Measurements from ENCODE around the gene INPP4B.

Gene INPP4B

DNA sequence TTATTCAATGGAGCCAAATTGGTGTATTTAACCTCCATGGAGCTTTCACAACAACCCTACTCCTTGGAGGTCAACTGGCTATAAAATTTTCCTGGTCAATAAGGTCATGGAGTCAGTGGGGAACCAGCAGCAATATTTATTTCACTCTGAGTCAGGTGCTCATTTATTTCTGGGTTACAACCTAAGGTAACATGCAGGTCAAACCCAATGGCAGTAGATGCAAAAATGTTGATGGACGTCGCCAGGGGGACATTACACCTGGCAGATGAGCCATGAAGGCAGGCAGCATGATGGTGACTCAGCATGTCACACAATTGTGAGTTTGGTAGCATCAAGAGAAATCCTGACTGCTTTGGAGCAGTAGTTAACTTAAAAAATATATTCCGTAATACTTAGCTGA is 695.6 kb downstream of the INPP4B start:
- Histone ChIP-seq H2AFZ (ENCODE audit: low read length) (no peak overlapping the region), H3K18ac (ENCODE audit: low read length) (no peak overlapping the region), H2BK15ac (ENCODE audit: low read length) (no peak overlapping the region), H4K91ac (ENCODE audit: low read depth, low read length, poor library complexity) (no peak overlapping the region), H3K9me3 (replicated peaks in 1 of 2; ENCODE audit: control insufficient read depth in 2 of 2, insufficient read depth in 1 of 2, low read depth in 1 of 2, low read length in 2 of 2) (no peaks in the 10 kb centered on the region), H3K79me1 (ENCODE audit: low read depth, low read length) (no peaks in the 10 kb centered on the region), H4K8ac (ENCODE audit: low read depth, low read length) (no peak overlapping the region), H3K4me2 (ENCODE audit: insufficient read depth, low read length, poor library complexity, severe bottlenecking) (no peak overlapping the region), H3K36me3 (replicated peaks in 1 of 2; ENCODE audit: control insufficient read depth in 2 of 2, insufficient read depth in 2 of 2, low read length in 2 of 2) (no peaks in the 10 kb centered on the region), H2AK5ac (ENCODE audit: low read depth, low read length) (no peak overlapping the region), H3K4me1 (ENCODE audit: control insufficient read depth in 2 of 2, insufficient read depth in 1 of 2, low read depth in 1 of 2, low read length in 2 of 2) (no peaks in the 10 kb centered on the region), H3K27me3 (ENCODE audit: control insufficient read depth in 3 of 3, insufficient read depth in 3 of 3, low read depth in 1 of 3, low read length in 3 of 3) (no peaks in the 10 kb centered on the region), H2BK5ac (ENCODE audit: low read length) (no peak overlapping the region), H3K4me3 (ENCODE audit: low read length in 2 of 2) (no peak overlapping the region), H3K9ac (ENCODE audit: low read depth, low read length, poor library complexity) (no peak overlapping the region), H3K27ac (replicated peaks; ENCODE audit: low read length) (no peak overlapping the region), H3K14ac (ENCODE audit: low read length) (no peak overlapping the region), H3K4ac (ENCODE audit: low read length) (no peak overlapping the region), H3K23ac (ENCODE audit: low read depth, low read length, poor library complexity) (no peak overlapping the region), H2BK12ac (ENCODE audit: low read length) (no peak overlapping the region), H2BK120ac (ENCODE audit: low read depth, low read length) (no peak overlapping the region)
- no peak for DNase-seq (ENCODE audit: low spot score)
- WGBS, 2 donors (ENCODE audit: extremely low coverage in 2 of 2, insufficient read length in 2 of 2, insufficient replicate concordance in 1 of 2): no CpG with 5 or more reads among the region's 3 CpGs

DNA sequence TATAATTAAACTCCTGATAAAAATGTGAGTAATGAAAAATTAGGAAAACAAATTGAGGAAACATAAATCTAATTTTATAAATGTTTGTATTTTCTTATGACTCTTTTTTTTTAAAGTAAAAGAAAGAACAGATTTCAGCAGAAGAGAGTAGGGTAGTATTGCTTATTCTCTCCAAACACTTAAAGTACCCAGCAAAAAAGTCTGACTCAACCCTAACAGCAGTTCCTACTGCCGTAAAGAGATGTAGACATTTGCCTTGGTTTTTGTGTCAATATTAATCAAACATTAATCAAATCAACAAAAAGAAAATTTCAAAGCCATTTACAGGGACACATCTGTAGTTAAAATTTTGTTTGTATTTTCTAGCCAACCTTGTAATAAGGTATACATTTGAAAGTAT is 701.3 kb downstream of the INPP4B start:
- no peaks in the 10 kb centered on the region for H3K36me3 ChIP-seq (replicated peaks in 1 of 2; ENCODE audit: control insufficient read depth in 2 of 2, insufficient read depth in 2 of 2, low read length in 2 of 2)
- no CpG with 5 or more reads among the region's 1 CpG for WGBS, 2 donors (ENCODE audit: extremely low coverage in 2 of 2, insufficient read length in 2 of 2, insufficient replicate concordance in 1 of 2)
- no peak overlapping the region for H3K14ac ChIP-seq (ENCODE audit: low read length)

DNA sequence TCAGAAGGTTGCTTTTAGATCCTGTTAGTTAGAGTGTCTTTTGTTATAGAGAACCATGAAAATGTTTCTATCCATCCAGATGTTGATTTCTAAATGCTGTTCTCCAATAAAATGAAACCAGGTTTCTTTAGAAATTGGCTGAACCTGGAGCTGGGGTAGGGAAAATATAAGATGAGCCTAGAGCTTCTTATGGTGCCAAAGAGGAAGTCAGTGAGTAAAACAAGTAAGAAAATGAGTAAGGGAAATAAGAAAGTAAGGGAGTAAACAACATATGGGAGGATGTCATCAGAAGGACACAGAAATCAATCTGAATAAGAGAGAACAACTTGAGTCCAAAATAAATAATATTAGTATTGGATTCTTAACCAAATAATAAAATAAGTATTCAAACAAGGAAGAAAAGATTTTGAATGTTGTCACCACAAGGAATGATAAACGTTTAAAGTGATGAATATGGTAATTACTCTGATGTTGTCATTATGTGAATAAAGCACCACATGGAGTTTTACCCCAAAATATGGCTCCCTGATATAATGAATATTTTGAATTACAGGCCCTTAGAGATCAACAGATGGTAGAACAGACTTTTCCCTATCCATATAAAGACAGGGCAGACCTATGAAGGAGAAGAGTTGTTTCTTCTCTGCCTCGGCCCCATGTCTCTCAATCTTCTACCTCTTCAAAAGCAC is 703.6 kb downstream of the INPP4B start:
- Histone ChIP-seq H2BK15ac (ENCODE audit: low read length) (no peak overlapping the region), H2BK12ac (ENCODE audit: low read length) (no peak overlapping the region), H3K79me1 (ENCODE audit: low read depth, low read length) (no peaks in the 10 kb centered on the region), H2AFZ (ENCODE audit: low read length) (no peak overlapping the region), H3K9ac (ENCODE audit: low read depth, low read length, poor library complexity) (no peak overlapping the region), H2AK5ac (ENCODE audit: low read depth, low read length) (no peak overlapping the region), H2BK120ac (ENCODE audit: low read depth, low read length) (no peak overlapping the region), H4K8ac (ENCODE audit: low read depth, low read length) (no peak overlapping the region), H3K4me1 (ENCODE audit: control insufficient read depth in 2 of 2, insufficient read depth in 1 of 2, low read depth in 1 of 2, low read length in 2 of 2) (no peaks in the 10 kb centered on the region), H3K27me3 (ENCODE audit: control insufficient read depth in 3 of 3, insufficient read depth in 3 of 3, low read depth in 1 of 3, low read length in 3 of 3) (no peaks in the 10 kb centered on the region), H3K4me3 (ENCODE audit: low read length in 2 of 2) (no peak overlapping the region), H3K36me3 (replicated peaks in 1 of 2; ENCODE audit: control insufficient read depth in 2 of 2, insufficient read depth in 2 of 2, low read length in 2 of 2) (no peaks in the 10 kb centered on the region), H3K27ac (replicated peaks; ENCODE audit: low read length) (no peak overlapping the region), H2BK5ac (ENCODE audit: low read length) (no peak overlapping the region), H3K23ac (ENCODE audit: low read depth, low read length, poor library complexity) (no peak overlapping the region), H3K9me3 (replicated peaks in 1 of 2; ENCODE audit: control insufficient read depth in 2 of 2, insufficient read depth in 1 of 2, low read depth in 1 of 2, low read length in 2 of 2) (no peaks in the 10 kb centered on the region), H4K91ac (ENCODE audit: low read depth, low read length, poor library complexity) (no peak overlapping the region), H3K18ac (ENCODE audit: low read length) (no peak overlapping the region), H3K14ac (ENCODE audit: low read length) (no peak overlapping the region), H3K4ac (ENCODE audit: low read length) (no peak overlapping the region), H3K4me2 (ENCODE audit: insufficient read depth, low read length, poor library complexity, severe bottlenecking) (no peak overlapping the region)
- no peak for DNase-seq (ENCODE audit: low spot score)
- no CpG with 5 or more reads among the region's 2 CpGs for WGBS, 2 donors (ENCODE audit: extremely low coverage in 2 of 2, insufficient read length in 2 of 2, insufficient replicate concordance in 1 of 2)

More for the DNA sequence above, 701.3 kb downstream of the INPP4B start:
- H3K23ac ChIP-seq (ENCODE audit: low read depth, low read length, poor library complexity): no peak overlapping the region
- no peak overlapping the region for H4K91ac ChIP-seq (ENCODE audit: low read depth, low read length, poor library complexity)
- no peak overlapping the region for H3K9ac ChIP-seq (ENCODE audit: low read depth, low read length, poor library complexity)
- no peak overlapping the region for H3K4me2 ChIP-seq (ENCODE audit: insufficient read depth, low read length, poor library complexity, severe bottlenecking)
- H2BK12ac ChIP-seq (ENCODE audit: low read length): no peak overlapping the region
- H4K8ac ChIP-seq (ENCODE audit: low read depth, low read length): no peak overlapping the region
- no peak overlapping the region for H3K4ac ChIP-seq (ENCODE audit: low read length)
- H2BK5ac ChIP-seq (ENCODE audit: low read length): no peak overlapping the region
- no peak overlapping the region for H2AK5ac ChIP-seq (ENCODE audit: low read depth, low read length)
- H2AFZ ChIP-seq (ENCODE audit: low read length): no peak overlapping the region
- no peaks in the 10 kb centered on the region for H3K79me1 ChIP-seq (ENCODE audit: low read depth, low read length)
- H3K4me3 ChIP-seq (ENCODE audit: low read length in 2 of 2): no peak overlapping the region
- no peak overlapping the region for H2BK15ac ChIP-seq (ENCODE audit: low read length)
- H2BK120ac ChIP-seq (ENCODE audit: low read depth, low read length): no peak overlapping the region
- no peak for DNase-seq (ENCODE audit: low spot score)
- no peak overlapping the region for H3K27ac ChIP-seq (replicated peaks; ENCODE audit: low read length)
- no peak overlapping the region for H3K18ac ChIP-seq (ENCODE audit: low read length)
- H3K4me1 ChIP-seq (ENCODE audit: control insufficient read depth in 2 of 2, insufficient read depth in 1 of 2, low read depth in 1 of 2, low read length in 2 of 2): no peaks in the 10 kb centered on the region
- H3K9me3 ChIP-seq (replicated peaks in 1 of 2; ENCODE audit: control insufficient read depth in 2 of 2, insufficient read depth in 1 of 2, low read depth in 1 of 2, low read length in 2 of 2): no peaks in the 10 kb centered on the region
- no peaks in the 10 kb centered on the region for H3K27me3 ChIP-seq (ENCODE audit: control insufficient read depth in 3 of 3, insufficient read depth in 3 of 3, low read depth in 1 of 3, low read length in 3 of 3)

DNA sequence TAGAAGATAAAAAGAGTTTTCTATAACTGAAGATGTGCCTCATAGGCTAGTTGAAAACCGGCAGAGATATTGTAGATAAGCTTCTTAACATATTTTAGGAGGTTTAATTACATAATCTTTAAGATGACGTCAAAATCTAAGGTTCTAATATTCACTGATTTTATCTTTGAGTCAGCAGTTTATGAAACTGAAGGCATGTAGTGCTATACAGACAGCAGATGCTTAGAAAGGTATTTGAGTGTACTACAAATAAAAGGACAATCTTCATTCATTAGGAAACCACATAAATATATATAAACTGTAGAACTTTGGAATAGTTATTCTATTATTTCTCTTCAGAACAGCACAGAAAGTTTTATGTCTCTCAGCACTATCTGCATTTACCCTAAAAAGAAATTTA is 704.9 kb downstream of the INPP4B start:
- no CpG with 5 or more reads among the region's 2 CpGs for WGBS, 2 donors (ENCODE audit: extremely low coverage in 2 of 2, insufficient read length in 2 of 2, insufficient replicate concordance in 1 of 2)
- Histone ChIP-seq H3K4me3 (ENCODE audit: low read length in 2 of 2) (no peak overlapping the region), H4K91ac (ENCODE audit: low read depth, low read length, poor library complexity) (no peak overlapping the region)

More for the DNA sequence above, 704.9 kb downstream of the INPP4B start:
- Histone ChIP-seq H2BK12ac (ENCODE audit: low read length) (no peak overlapping the region), H3K4me2 (ENCODE audit: insufficient read depth, low read length, poor library complexity, severe bottlenecking) (no peak overlapping the region), H2AFZ (ENCODE audit: low read length) (no peak overlapping the region), H3K4me1 (ENCODE audit: control insufficient read depth in 2 of 2, insufficient read depth in 1 of 2, low read depth in 1 of 2, low read length in 2 of 2) (no peaks in the 10 kb centered on the region), H3K27ac (replicated peaks; ENCODE audit: low read length) (no peak overlapping the region), H2AK5ac (ENCODE audit: low read depth, low read length) (no peak overlapping the region), H2BK120ac (ENCODE audit: low read depth, low read length) (no peak overlapping the region), H4K8ac (ENCODE audit: low read depth, low read length) (no peak overlapping the region), H3K9ac (ENCODE audit: low read depth, low read length, poor library complexity) (no peak overlapping the region), H3K4ac (ENCODE audit: low read length) (no peak overlapping the region), H3K27me3 (ENCODE audit: control insufficient read depth in 3 of 3, insufficient read depth in 3 of 3, low read depth in 1 of 3, low read length in 3 of 3) (no peaks in the 10 kb centered on the region), H2BK15ac (ENCODE audit: low read length) (no peak overlapping the region), H3K79me1 (ENCODE audit: low read depth, low read length) (no peaks in the 10 kb centered on the region), H2BK5ac (ENCODE audit: low read length) (no peak overlapping the region), H3K14ac (ENCODE audit: low read length) (no peak overlapping the region), H3K9me3 (replicated peaks in 1 of 2; ENCODE audit: control insufficient read depth in 2 of 2, insufficient read depth in 1 of 2, low read depth in 1 of 2, low read length in 2 of 2) (no peaks in the 10 kb centered on the region), H3K36me3 (replicated peaks in 1 of 2; ENCODE audit: control insufficient read depth in 2 of 2, insufficient read depth in 2 of 2, low read length in 2 of 2) (no peaks in the 10 kb centered on the region), H3K18ac (ENCODE audit: low read length) (no peak overlapping the region), H3K23ac (ENCODE audit: low read depth, low read length, poor library complexity) (no peak overlapping the region)
- no peak for DNase-seq (ENCODE audit: low spot score)
